Subcutaneous adipose tissue (tissue), 4 donors: ENCODE measurements around the gene LZIC. TPM values are rescaled to one million over a fixed set of nuclear protein-coding genes. Genes with fewer than 3 reads are reported as not detected.

Source experiments
- CTCF ChIP-seq: fragments of 450-650 bp; IDR thresholded peaks from one replicate; pipeline ENCODE4 v1.5.1; 2016; ENCODE audit warnings: low read depth, mild to moderate bottlenecking, control low read depth, antibody characterized with exemption, moderate library complexity
- total RNA-seq, 4 donors: library from RNA; depleted of rRNA; stranded (reverse); fragments of >200 nt; gene quantifications; one replicate each; pipeline ENCODE4 v1.1.0, GENCODE V29; 2016

LZIC gene
- total RNA-seq, 4 donors from 2014 or later: 21.1 to 36.7 (median 26.3) TPM

DNA sequence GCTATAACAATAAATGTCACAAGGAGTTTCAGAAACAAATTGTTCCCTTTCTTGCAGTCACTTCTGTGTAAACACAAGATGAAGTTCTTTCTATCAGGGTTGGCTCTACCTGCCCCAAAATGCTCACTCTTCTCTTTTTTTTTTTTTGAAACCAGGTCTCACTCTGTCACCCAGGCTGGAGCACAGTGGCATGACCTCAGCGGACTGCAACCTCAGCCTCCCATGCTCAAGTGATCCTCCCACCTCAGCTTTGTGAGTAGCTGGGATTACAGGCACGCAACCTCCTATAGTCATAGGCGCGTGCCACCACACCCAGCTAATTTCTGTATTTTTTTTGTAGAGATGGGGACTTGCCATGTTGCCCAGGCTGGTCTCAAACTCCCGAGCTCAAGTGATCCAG lies 22.6 kb downstream of the LZIC start:
- TF ChIP-seq CTCF: no peak

DNA sequence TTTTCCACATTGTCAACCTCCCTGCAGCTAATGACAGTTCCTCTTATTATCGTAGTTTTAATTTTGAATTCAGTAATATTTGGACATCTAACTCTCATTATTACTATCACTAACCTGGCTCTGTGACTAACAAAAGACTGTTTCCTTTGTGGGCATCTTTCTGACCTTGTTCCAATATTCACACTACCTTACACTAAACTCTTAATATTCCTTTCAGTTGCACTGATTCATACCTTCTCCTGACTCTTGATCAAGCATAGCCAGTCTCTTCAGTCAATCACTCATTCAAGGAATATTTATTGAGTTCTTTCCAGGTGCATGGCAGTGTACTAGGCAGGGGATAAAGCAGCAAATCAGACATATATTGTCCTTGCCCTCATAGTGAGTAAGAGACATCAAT lies 25.3 kb downstream of the LZIC start:
- TF ChIP-seq CTCF: no peak

DNA sequence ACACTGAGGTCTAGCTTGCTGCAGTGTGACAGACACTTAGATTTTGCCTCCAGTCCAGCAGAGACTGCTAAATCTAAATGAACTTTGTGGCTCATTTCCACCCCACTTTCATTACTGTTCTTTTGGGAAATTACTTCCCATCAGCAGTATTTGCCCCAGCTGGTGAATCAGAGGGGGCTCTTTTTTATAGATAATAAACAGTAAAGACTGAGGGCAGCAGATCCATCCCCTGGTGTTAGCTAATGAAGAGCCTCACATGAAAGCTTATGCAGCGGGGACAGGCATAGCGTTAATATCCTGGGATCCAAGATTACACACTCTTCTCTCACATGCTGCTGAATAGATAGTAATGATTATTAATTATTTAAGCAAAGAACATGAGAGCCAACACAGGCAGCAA lies 26.7 kb downstream of the LZIC start:
- TF ChIP-seq CTCF: no peak

- no peak for TF ChIP-seq CTCF
Measured at GRCh38 chr1:9914610-9914937, 28.6 kb downstream of the LZIC start.

- TF ChIP-seq CTCF: no peak
Measured at GRCh38 chr1:9912264-9912936, 30.8 kb downstream of the LZIC start.

GRCh38 chr1:9910423-9911178 lies 32.6 kb downstream of the LZIC start:
- no peak for TF ChIP-seq CTCF

GRCh38 chr1:9910076-9910422 lies 33.1 kb downstream of the LZIC start, which contains the start of gene CTNNBIP1:
TSS of gene CTNNBIP1 (minus strand) at chr1:9910269. CDS start at chr1:9872064, 38,205 bp downstream.
- no peak for TF ChIP-seq CTCF
